Amygdala (tissue), 56 donors: ENCODE results near the gene ZNF91.
A peak's percentile ranks its signal among the peaks of the same experiment; 100 is the strongest.
"Not testable (repeated sequence)": the region's sequence is repeated elsewhere in the genome, so short reads cannot be mapped to it uniquely, and the experiment has no call there.

Experiments used
- DNase-seq, 56 donors: peaks; one replicate each; lab custom pipeline; 2025; lab: John Stamatoyannopoulos, UW

ZNF91 gene

DNA sequence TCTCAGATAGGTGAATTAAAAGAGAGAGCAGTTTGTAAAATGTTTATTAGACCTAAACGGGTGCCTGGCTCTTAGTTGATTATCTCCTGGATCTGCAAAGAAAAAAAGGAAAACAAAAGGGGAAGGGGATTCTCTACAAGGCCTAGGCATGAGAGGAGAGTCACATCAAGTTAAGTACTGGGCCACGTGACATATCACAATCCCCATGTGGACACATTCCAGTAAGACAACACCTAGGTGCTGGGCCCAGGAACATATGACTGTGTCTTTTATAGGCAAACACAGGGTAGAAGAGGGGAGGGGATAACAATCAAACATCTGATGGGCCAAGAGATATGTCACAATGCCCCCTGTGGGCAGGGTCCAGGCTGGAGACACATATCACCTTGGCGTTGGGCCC, 4.2 kb upstream of the ZNF91 start:
- no peak for DNase-seq

DNA sequence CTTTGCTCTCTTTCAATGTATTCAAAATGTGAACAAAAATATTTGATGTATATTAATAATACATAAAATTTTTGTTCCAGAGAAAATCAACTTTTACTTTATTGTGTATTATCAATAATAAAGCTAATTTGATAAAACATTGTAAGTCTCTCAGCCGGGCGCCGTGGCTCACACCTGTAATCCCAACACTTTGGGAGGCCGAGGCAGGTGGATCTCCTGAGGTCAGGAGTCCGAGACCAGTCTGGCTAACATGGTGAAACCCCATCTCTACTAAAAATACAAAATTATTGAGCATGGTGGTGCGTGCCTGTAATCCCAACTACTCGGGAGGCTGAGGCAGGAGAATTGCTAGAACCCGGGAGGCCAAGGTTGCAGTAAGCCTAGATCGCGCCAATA, 449 bp upstream of the ZNF91 start:
- peak in 1 of 56 donors; percentile 44 for DNase-seq

DNA sequence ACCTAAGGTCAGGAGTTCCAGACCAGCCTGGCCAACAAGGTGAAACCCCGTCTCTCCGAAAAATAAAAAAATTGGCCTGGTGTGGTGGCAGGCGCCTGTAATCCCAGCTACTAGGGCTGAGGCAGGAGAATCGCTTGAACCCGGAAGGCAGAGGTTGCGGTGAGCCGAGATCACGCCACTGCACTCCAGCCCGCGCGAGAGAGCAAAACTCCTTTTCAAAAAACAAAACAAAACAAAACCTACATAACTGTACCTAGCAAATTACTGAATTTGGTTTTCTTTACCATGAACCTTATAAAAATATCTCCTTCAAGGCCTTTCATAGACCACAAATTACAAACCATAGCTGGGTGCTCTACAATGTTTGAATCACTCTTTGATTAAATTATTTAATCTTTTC, 760 bp downstream of the ZNF91 start:
- DNase-seq = peak in 3 of 56 donors; percentile 8 to 13 (median 11)

DNA sequence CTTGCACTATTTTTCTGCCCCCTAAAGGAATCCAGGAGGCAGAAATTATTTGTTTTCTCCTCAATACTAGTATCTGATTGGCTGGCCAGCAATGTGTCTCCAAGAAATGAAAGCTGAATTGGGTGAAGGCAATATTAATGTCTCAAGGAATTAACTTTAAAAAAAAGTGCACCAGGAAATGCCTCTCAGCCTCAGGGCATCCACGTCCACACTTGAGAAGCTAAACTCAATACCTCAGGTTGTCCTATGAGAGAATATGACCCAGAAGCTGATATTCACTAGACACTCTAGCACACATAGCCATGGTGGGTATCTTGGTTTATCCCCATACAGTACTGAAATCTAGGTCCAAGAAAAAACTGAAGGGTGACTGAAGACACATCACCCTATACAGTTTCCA, 2.1 kb downstream of the ZNF91 start:
- no peak for DNase-seq

DNA sequence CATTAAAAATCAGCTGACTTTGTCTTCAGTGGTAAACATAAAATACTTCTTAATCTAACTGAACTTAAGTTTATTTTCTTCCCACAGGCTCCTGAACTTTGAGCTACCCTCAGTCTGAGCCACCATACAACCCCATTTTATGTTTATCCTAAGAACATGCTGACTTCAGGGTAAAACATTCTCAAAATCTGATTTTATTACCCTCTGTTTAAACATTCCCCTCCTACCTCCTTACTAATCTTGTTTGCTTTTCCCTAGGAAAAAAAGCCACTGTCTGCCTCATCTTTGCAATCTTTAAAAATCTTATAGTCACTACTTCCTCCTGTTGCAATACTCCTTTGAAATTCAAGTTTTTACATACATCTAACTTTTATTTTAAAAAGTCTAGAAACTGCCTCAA, 4.0 kb downstream of the ZNF91 start:
- no peak for DNase-seq

DNA sequence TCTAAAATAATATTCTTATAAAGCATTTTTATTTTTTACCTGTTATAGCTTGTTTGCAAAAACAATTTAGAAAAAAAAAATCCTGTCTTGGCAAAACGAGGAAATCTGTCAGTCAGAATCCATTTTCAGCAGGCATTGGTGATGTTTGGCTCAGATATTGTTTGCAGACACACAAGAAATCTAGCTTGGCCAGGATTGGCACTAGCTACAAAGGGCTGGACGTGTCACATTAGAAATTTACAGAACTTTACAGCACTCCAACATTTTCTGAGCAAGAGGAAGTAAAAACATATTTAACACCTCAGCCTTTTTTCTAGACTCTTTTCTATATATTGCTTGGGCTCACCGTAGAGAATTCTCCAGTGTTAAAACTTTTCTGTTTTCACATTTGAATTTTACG, 9.9 kb downstream of the ZNF91 start:
- DNase-seq = no peak

DNA sequence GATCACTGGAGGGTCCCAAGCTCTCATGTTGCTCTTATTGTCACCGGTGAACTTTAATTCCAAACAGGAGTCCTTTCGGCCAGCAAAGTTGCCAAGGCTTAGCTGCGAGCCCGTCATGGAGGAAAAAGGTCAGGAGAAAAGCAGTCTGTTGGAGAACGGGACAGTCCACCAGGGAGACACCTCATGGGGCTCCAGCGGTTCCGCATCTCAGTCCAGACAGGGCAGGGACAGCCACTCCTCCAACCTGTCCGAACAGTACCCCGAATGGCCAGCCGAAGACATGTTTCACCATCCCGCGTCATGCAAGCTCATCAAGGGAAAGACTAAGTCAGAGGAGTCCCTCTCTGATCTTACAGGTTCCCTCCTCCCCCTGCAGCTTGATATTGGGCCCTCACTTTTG, 10.4 kb downstream of the ZNF91 start:
- DNase-seq = no peak

DNA sequence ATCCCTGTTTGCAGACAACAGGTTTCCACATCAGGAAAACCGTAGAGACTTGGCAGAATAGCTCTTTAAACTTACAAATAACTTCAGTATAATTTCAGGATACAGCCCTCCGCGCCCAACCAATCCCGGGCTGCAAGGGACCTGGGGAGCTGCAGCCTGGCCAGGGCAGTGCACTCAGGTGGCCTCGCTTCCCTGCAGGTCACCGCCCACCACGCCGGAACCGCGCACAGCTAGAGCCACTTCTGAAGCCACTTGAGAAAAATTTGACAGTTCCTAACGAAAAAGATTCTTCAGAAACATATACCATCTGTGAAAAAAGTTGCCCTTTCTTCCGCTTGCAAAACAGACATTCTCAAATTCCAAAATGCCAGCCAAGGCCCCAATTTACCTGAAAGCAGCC, 11.1 kb downstream of the ZNF91 start:
- DNase-seq = no peak

DNA sequence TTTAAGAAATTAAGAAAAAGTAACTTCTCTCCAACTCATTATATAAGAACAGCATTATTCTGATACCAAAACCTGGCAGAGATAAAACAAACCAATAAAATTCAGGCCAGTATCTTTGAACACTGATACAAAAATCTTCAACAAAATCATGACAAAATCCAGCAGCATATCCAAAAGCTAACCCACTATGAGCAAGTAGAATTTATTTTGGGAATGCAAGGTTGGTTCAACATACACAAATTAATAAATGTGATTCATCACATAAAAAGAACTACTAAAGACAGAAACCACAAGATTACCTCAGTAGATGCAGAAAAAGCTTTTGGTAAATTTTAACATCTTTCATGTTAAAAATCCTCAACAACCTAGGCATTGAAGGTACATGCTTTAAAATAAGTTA, 12.3 kb downstream of the ZNF91 start:
- DNase-seq = no peak

DNA sequence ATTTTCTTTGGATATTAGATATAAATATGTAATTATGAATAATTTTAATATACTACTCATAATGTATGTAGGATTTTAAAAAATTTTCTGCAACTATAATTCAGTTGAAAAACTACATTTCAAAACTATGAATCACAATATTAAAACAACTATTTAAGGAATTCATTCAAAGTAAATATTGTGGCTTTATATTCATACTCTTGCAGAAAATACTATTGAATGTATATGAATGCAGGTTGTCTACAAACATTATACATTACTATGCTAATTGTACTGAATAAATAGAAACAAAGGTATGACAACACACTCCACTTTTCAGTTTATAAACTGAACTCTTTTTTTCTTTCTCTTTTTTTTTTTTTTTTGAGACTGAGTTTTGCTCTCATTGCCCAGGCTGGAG, 14.2 kb downstream of the ZNF91 start:
- DNase-seq = no peak

DNA sequence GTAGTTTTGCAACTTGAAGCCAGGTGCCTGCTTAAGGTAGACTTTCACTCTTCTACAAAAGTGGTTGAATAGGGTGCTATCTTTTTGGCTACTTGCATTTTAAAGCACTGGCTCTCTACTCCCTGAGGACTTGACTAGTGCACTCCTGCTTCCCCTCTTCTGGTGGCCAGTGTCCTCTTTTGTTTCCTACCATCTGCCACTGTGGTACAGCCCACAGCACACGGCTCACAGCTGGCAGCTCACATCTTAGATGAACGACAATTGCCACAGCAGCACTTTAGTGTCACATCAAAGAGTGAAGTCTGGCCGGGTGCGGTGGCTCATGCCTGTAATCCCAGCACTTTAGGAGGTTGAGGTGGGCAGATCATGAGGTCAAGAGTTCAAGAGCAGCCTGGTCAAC, 15.6 kb downstream of the ZNF91 start:
- DNase-seq = not testable (repeated sequence)

DNA sequence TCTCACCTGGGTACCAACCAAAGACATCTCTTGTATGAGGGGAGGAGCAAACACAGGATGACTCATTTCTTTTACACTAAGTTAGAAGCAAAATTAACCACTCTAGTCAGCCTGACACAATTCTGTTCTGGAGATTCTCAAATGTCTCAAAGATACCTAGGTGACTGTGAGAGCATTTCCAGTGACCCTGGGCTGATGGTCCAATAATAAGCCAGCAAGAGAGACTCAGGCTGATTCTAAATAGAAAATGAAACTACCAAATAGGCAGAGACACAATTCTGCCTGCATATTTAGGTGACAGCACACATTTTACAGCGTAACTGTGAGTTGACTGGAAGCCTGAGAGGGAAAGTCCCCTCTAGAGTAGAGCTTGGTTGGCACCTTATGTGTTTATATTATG, 16.3 kb downstream of the ZNF91 start:
- no peak for DNase-seq

DNA sequence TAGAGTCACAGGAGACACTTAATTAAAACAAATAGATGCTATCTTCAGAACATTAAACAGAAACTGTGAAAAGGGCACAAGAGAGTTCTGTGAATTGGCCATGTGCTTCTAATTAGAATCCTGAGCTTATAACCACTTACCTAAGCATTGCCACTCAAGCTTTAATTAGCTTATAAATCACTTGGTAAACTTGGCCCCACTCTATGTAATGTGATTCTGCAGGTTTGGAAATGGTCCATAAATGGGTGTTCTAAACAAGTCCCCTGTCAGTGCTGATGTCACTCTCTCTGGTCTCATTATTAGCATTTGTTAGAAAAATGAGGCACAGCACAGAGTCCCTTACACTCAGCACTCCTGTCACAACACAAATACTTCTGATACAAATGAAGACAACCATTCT, 18.0 kb downstream of the ZNF91 start:
- no peak for DNase-seq

DNA sequence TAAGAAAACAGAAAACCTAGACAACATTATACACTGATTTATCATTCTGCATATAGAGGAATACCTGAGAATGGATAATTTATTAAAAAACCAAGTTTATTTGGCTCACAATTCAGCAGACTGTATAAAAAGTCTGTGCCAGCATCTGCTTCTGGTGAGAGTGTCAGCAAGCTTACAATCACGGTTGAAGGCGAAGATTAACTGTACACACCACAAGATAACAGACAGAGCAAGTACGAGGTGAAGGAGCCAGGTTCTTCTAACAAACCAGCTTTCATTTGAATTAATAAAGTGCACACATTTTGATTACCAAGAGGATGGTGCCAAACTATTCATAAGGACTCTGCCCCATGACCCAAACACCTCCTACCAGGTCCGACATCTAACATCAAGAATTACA, 28.8 kb downstream of the ZNF91 start:
- DNase-seq = no peak

DNA sequence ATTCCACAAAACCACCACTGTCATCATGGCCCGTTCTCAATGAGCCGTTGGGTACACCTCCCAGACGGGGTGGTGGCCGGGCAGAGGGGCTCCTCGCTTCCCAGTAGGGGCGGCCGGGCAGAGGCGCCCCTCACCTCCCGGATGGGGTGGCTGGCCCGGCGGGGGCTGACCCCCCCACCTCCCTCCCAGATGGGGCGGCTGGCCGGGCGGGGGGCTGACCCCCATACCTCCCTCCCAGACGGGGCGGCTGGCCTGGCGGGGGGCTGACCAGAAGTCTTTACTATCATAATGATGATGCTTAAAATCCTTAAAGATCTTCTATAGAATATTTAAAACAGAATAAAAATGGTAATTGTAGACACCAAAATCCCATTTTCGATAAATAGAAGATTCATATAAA, 29.2 kb downstream of the ZNF91 start:
- DNase-seq = not testable (repeated sequence)

DNA sequence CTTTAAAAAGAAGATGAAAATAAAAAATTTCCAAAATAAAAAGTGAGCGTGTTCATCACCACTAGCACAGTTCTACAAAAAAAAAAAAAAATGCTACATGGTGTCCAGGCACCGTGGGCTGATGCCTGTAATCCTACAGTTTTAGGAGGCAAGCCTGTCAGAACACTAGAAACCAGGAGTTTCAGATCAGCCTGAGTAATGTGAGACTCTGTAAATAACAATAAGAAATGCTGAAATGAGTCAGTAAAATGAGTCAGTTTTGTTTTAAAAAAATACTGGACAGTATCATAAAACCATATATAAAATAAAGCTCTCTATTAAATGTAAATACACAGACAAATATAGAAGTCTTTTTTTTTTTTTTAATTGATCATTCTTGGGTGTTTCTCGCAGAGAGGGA, 30.0 kb downstream of the ZNF91 start:
- DNase-seq = no peak

DNA sequence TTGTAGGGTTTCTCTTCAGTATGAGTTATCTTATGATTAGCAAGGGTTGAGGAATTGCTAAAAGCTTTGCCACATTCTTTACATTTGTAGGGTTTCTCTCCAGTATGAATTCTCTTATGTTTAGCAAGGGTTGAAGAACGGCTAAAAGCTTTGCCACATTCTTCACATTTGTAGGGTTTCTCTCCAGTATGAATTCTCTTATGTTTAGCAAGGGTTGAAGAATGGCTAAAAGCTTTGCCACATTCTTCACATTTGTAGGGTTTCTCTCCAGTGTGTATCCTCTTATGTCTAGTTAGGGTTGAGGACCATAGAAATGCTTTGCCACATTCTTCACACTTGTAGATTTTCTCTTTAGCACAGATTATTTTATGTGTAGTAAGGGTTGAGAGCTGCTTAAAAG, 33.4 kb downstream of the ZNF91 start:
- not testable (repeated sequence) for DNase-seq

DNA sequence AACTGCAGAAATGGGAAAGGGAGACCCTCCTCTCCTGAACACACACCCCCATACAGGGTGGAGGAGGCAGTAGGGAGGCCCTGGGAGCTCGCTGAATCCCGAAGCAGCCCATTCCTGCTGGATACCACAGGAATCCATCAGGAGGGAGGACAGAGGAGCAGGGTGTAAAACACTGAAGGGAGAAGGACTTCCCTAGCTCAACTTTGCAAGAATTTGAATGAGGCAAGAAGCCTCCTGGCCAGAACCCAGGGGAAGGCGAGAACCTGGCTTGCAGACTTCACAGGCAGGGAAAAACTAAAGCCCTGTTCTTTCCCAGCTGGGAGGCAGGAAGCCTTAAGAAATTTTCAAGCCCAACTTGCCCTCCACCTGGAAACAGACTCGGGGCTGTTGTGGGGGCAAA, 43.5 kb downstream of the ZNF91 start:
- no peak for DNase-seq

DNA sequence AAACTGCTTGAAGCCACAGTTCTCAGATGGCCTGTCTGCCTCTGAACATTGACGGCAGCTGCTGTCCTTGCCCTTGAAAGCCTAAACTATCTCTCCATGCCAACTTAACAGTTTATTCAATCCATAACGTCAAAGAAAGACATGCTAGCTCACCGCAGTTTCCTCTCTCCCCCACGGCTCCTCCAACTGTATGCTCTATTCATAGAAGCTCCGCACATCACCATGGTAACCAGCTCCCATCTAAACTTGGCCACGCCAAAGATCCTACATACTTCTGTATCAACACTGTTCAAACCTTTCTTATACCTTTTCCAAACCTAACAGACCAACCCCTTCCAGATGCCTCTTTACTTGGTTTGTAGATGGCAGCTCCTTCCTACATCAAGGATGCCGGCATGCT, 48.6 kb downstream of the ZNF91 start:
- peak in 20 of 56 donors; percentile 2 to 45 (median 14) for DNase-seq

DNA sequence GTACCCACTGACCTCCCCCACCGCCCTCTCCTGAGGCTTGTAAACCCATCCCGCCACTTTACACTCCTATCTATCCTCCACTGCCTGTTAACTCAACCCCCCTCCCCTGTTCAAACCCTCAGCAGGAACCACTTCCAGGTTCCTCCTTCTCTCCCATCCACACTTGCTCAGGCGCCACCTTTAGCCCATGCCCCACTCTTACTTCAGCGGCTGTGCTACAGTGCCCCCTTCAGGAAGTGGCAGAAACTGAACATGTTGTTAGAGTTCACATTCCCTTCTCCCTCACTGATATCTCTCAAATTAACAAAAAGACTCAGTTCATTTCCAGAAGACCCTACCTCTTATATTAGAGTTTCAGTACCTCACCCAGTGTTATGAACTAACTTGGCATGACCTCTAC, 49.4 kb downstream of the ZNF91 start:
- DNase-seq = no peak

DNA sequence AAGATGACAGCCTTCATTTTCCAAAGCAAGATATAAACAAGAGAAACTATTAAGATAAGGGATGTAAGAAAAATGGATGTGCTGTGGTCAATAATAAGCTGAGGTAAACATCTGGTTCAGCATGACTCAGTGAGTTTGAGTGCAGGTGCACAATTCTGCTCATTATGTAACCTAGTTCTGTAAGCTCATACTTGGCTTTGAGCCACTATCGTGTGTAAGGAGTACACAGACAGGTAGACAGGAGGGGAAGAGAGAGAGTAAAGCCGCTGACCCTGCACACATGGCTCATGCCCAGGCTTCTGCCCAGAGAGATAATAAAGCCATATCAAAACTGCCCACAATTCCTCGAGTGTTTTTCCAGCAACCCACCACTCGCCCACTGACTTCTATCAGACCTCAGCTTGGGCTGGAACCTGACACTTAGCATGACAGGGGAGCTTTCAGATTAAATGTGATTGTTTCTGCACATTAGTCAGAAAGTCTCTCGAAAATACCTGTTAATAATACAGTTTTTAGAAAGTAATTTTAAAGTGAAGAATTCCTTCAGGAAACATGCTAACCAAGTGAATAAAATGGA, 51.7 kb downstream of the ZNF91 start:
- DNase-seq = no peak

DNA sequence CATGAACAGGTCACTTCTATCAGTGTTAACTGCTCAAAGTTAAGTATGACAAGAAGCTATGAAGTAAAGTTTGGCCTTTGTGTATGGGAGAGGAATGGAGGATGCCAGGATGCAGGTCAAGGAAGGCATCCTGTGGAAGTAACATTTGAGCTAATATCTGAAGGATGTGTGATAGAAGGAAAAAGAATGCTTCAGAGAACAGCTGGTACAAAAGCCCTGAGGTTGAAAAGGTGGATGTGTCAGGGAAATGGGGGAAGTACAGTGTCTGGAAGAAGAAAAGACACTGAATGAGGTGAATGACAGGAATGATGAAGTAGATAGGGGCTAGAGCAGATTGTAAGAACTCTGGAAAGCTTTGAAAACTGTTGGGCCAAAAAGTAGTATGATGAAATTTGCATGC, 67.1 kb downstream of the ZNF91 start:
- no peak for DNase-seq

DNA sequence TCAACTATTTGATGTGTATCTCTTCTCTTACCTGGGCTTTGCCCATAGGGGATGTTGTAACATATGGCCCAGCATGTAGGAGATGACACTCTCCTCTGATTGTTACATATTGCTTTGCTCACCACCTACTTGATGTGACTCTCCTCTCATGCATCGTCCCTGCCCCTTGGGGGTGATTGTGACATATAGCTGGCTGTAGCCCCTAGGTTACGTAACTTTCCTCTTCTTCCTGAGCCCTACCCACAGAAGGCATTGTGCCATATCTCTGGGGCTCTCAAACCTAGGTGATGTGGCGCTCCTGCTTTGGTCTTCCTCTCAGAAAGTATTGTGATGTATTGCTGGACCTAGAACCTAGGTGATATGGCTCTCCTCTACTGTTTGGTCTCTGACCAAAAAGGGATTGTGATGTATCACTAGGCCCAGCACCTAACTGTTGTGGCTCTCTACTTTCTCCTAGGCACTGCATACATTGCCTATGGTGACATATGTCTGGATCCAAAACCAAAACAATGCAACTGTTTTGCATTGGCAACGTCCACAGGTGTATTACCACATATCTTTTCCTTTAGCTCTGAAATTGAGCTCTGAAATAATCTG, 73.2 kb downstream of the ZNF91 start:
- no peak for DNase-seq
